IPS-11a (cell line): ENCODE measurements around the gene SLC5A10.
"Not testable (repeated sequence)": the region's sequence is repeated elsewhere in the genome, so short reads cannot be mapped to it uniquely, and the experiment has no call there.

Experiments used
- H3K4me3 ChIP-seq: one replicate; pipeline ENCODE4 v1.5.1; 2013; ENCODE audit warnings: low read depth, low read length, control low read depth

SLC5A10 gene

DNA sequence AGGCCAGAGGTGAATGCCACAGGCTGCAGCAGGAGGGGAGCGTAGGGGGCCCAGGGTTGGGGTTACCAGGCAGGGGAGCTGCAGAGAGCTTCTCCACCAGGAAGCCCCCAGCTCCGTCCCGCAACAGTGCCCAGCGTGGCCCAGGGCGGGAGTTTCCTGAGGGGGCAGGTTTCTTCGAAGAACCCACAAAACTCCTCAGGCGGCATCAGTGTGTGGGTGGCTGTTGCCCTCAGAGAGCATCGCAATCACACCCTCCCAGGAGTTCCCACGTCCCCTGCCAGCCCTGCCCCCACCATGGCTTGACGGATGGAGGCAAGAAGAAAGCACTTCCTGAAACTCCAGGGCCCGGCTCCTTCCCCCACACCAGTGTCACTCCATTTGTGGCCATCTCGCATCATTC, 86.8 kb downstream of the SLC5A10 start:
- H3K4me3 ChIP-seq, result not testable (repeated sequence)

DNA sequence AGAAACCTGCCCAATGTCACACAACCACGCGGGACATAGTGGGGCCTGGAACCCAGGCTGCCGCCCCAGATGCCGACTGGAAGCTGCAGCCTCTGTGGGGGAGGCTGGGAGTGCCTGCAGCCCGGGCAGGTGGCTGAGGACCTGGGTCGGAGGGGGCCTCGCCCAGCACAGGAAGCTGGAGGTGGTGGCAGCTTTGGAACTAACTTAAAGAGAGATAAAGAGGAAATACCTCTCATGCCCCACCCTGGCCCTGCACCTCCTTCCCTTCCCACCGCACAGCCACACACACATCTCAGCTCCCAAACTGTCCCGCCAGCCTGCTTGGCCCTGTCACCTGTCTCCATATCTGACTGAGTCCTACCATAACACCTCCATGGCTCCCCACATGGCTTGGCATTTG, 88.4 kb downstream of the SLC5A10 start:
- H3K4me3 ChIP-seq, result not testable (repeated sequence)

DNA sequence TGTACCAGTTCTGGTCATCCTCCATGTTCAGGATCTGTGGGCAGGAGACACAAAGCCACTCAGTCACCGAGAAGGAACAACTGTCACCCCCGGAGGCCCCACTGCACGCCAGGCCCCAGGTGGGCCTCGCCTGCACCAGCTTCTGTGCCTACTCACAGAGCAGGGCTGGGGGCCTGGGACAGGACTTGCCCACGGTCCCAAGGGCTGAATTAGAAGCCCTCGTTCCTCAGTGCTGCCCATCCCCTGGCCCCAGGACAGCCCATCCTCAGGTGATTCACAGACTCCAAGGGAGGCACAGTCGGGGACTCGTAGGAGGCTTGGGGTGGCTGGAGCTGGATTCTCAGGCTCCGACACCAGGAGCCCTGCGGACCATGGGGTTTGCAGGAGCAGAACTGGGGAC, 89.9 kb downstream of the SLC5A10 start:
- not testable (repeated sequence) for H3K4me3 ChIP-seq

DNA sequence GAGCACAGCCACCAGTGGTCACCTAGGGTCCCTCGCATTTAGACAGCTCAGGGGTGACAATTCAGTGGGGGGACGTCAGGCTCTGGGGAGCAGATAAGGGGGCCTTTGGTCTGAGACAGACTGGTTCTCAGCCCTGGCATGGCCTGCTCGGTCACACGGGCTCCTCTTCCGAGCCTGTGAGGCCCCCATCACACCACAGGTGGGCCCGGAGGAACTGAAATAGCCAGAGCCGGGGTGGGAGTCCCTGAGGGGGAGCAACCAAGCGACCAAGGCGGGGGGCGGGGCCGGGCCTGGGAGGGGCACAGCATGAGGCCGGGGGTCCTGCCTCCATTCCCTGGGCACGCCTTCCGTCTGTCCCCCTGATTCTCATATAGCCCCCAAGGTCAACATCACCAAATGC, 90.4 kb downstream of the SLC5A10 start:
- H3K4me3 ChIP-seq, result not testable (repeated sequence)

DNA sequence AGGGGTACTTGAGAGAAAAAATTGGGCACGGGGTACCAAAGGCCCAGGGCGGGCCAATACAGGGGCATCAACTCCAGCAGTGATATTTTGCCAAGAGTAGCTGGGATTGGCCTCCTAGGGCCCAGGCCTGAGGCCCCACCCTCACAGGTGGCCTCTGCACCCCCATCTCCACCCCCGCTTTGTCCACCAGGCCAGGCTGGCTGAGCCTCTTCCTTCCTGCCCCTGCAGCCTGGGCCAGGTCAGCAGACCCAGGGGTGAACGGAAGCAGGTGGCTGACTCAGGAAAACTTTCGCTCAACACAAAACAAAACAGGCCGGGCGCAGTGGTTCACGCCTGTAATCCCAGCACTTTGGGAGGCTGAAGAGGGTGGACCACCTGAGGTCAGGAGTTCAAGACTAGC, 91.1 kb downstream of the SLC5A10 start:
- H3K4me3 ChIP-seq, result not testable (repeated sequence)

DNA sequence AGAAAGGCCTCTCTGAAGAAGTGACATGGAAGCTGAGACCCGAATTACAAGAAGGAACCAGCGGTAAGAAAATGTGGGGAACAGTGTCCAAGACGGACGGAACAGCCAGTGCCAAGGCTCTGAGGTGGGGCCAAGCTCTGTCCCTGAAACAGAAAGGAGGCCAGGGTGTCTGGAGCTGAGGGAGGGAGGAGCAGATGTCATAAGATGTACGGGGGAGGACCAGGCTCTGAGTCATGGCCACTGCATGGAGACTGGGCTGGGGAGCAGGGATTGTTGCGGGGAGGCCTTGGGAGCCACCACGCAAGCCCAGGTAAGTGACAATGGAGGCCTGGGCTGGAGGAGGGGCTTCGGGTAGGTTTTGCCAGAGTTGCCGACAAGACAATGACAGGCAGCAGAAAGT, 92.7 kb downstream of the SLC5A10 start:
- not testable (repeated sequence) for H3K4me3 ChIP-seq

DNA sequence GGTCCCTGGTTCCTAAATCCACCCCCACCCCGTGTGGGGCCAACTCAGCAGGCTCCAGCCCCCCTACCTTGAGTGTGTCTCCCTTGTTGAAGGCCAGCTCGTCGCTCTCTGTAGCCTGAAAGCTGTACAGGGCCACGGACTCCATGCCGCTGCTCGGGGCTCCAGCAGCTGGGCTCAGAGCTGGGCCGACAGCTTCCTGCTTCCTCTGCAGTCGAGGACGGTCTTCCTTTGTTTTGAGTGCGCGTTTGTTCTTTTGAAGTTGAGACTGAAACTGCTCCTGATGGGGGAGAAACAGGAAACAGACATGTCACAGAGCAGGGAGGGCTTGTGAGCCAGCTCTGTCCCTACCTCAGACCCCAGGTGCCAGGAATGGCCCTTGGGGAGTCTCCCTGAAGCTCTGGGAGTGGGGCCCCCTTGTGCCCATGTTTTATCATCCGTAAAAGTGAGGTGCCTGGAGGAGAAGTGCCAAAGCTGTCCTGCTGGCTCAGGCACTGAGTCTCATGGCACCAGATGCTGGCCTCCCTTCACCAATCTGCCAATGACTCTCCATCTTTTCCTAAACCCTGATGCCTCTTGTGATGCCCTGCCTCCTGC, 94.9 kb downstream of the SLC5A10 start, which contains the start of gene GRAP:
Gene GRAP, minus strand, starts transcription at position 176 of the 594 bp plus-strand sequence. Its CDS starts 31 bp downstream, at position 145.
- H3K4me3 ChIP-seq, result not testable (repeated sequence)

DNA sequence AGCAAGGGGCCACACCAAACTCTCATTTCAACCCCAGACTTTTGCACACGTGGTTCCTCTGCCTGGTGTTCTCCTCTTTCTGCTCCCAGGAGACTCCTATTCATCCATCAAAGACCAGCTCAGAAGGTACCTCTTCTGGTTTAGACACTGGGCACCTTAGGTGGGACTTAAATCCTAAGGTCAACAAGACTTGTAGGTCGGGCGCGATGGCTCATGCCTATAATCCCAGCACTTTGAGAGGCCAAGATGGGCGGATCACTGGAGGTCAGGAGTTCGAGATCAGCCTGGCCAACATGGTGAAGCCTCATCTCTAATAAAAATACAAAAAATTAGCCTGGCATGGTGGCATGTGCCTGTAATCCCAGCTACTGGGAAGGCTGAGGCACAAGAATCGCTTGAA, 95.5 kb downstream of the SLC5A10 start:
- not testable (repeated sequence) for H3K4me3 ChIP-seq

DNA sequence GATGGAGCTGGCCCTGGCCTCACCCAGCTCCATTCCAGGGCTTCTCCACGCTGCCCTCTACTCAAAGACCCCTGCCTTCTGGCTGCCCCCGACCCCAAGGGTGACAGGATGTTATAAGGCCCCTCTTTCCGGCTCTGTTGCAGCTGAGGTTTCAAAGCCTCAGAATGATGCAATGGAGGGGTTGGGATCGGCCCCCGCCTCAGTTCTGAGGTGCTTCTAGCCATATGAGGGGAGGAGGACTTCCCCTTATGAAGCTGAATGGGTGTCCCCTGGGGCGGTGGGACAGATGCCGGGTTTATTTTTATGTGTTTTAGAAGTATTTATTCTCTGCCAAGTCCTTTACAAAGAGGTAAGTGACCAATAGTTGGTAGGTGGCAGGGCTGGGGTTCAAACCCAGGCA, 96.9 kb downstream of the SLC5A10 start:
- H3K4me3 ChIP-seq, result not testable (repeated sequence)

DNA sequence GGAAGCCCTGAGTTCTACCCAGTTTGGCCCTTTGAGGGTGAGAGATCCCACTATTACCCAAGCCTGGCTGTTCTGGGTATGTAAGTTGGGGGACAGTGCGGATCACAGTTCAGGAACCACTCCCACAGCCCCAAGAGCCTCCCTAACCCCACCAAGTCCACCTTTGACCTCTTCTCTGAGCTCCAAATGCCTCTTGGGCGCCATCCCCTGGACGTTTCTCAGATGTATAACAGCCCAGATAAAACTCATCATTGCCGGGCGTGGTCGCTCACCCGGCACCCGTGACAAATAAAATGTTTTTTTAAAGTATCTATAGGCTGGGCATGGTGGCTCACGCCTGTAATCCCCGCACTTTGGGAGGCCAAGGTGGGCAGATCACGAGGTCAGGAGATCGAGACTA, 103.5 kb downstream of the SLC5A10 start:
- not testable (repeated sequence) for H3K4me3 ChIP-seq

DNA sequence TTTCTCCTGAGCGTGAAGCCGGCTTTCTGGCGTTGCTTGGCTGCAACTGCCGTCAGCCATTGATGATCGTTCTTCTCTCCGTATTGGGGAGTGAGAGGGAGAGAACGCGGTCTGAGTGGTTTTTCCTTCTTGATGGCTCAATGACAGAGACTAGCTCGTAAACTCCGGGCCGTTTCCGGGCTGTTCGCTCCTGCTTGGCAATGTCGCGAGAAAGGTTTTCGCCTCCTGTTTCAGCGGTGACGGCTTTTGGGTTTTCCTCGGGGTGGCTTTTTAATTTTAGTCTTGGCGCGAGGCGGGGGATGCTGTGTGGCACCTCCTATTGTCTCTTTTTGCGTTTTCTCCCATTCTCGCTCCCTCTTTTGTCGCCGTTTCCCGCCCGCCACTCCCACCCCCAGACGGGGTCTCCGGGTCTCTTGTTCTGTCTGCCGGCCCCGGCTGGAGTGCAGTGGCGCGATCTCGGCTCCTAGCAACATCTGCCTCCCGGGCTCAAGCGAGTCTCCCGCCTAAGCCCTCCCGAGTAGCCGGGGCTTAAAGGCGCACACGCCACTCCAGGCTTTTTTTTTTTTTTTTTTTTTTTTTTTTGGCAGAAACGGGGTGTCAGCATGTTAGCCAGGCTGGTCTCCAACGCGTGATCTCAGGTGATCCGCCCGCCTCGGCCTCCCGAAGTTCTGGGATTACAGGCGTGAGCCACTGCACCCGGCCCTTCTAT, 110.2 kb downstream of the SLC5A10 start:
- not testable (repeated sequence) for H3K4me3 ChIP-seq

DNA sequence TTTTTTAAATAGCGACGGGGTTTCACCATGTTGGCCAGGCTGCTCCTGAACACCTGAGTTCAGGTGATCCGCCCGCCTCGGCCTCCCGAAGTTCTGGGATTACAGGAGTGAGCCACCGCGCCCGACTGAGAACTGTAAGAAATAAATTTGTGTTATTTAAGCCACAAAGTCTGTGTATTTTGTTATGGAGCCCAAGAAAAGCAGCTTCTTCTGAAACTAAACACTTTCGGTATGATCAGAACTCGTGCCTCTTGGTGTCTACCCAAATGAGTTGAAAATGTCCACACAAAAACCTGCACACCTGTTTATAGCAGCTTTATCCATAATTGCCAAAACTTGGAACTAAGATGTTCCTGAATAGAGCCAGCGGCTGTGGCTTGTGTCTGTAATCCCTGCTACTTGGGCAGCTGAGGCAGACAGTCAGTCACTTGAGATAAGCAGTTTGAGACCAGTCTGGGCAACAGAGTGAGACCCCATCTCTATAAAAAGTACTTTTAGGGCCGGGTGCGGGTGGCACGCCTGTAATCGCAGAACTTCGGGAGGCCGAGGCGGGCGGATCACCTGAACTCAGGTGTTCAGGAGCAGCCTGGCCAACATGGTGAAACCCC, 110.9 kb downstream of the SLC5A10 start:
- not testable (repeated sequence) for H3K4me3 ChIP-seq

DNA sequence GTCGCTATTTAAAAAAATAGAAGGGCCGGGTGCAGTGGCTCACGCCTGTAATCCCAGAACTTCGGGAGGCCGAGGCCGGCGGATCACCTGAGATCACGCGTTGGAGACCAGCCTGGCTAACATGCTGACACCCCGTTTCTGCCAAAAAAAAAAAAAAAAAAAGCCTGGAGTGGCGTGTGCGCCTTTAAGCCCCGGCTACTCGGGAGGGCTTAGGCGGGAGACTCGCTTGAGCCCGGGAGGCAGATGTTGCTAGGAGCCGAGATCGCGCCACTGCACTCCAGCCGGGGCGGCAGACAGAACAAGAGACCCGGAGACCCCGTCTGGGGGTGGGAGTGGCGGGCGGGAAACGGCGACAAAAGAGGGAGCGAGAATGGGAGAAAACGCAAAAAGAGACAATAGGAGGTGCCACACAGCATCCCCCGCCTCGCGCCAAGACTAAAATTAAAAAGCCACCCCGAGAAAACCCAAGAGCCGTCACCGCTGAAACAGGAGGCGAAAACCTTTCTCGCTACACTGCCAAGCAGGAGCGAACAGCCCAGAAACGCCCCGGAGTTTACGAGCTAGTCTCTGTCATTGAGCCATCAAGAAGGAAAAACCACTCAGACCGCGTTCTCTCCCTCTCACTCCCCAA, 111.5 kb downstream of the SLC5A10 start:
- H3K4me3 ChIP-seq, result not testable (repeated sequence)

DNA sequence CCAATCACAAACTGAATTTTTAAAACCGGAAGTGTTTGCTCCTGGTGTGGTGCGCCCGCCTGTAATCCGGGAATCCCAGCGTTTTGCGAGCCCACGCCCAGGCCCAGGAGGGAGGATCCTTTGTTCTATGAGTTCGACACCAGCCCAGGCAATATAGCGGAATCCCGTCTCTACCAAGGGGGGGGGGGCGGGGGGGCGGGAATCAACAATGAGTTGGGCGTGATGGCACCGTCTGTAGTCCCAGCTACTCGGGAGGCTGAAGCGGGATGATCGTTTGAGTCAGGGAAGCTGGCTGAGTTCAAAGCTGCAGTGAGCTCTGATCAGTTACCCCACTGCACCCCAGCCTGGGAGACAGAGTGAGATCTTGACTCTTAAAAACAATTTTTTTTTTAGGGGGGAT, 112.4 kb downstream of the SLC5A10 start:
- H3K4me3 ChIP-seq, result not testable (repeated sequence)

DNA sequence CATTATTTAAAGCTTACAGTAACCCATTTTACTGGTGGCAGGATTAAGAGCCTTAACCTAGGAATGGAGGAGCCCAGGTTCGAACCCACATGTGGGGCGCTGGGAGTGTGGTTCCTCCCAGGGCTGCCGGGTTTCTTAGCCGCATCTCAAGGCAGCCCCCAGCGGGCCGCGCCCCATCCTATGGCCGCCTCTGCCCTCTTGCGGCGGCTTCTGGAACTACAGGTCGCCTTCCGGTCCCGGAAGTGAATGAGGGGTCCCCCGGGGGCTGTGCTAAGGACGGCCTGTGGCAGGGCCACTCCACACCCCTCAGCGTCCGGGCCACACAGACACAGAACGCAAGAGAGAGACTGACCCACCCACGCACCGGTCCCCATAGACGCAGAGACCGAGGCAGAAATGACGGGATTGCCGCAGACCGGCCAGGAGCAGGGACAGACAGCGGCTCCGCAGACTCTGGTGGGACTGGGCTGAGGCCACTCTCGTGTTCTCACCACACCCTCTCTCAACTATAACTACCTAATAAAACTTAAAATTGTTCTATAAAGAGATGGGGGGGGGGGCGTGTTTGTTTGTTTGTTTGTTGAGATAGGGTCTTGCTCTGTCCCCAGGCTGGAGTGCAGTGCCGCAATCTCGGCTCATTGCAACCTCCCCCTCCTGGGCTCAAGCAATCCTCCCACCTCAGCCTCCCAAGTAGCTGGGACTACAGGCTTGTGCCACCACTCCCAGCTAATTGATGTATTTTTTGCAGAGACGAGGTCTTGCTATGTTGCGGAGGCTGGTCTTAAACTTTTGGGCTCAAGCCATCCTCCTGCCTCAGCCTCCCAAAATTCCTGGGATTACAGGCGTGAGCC, 118.6 kb downstream of the SLC5A10 start:
- not testable (repeated sequence) for H3K4me3 ChIP-seq
